Measurements from ENCODE around the gene HYPK.

HYPK gene

GRCh38 chr15:43851251-43851650 is 50.9 kb downstream of the HYPK start:
- no peak for DNase-seq (ENCODE audit: low read depth)

- DNase-seq (ENCODE audit: low read depth) = no peak
These were observed 52.2 kb downstream of the HYPK start for GRCh38 chr15:43852607-43853006.

Measured in activated gamma-delta T cell treated with anti-CD3 and anti-CD28 coated beads, Interleukin-2, amount 50 U/mL, for 16 hours (primary cell).